ENCODE data around the gene FOXO6.

Gene FOXO6

GRCh38 chr1:41429641-41430035 is 68.4 kb downstream of the FOXO6 start:
- Histone ChIP-seq H3K18ac (ENCODE audit: low read length) (peak overlapping the region; percentile 2), H3K27me3 (ENCODE audit: control insufficient read depth in 3 of 3, insufficient read depth in 3 of 3, low read depth in 1 of 3, low read length in 3 of 3) (peaks cover 0 to 7% (median 0%) of the 10 kb centered on the region in 3 experiments), H3K79me1 (ENCODE audit: low read depth, low read length) (no peaks in the 10 kb centered on the region), H3K23ac (ENCODE audit: low read depth, low read length, poor library complexity) (no peak overlapping the region), H3K4me2 (ENCODE audit: insufficient read depth, low read length, poor library complexity, severe bottlenecking) (no peak overlapping the region), H4K91ac (ENCODE audit: low read depth, low read length, poor library complexity) (no peak overlapping the region), H3K4ac (ENCODE audit: low read length) (no peak overlapping the region), H2BK120ac (ENCODE audit: low read depth, low read length) (no peak overlapping the region), H2AK5ac (ENCODE audit: low read depth, low read length) (no peak overlapping the region), H3K36me3 (replicated peaks in 1 of 2; ENCODE audit: control insufficient read depth in 2 of 2, insufficient read depth in 2 of 2, low read length in 2 of 2) (peaks cover 0 to 3% of the 10 kb centered on the region in 2 donors), H3K14ac (ENCODE audit: low read length) (no peak overlapping the region), H3K4me1 (ENCODE audit: control insufficient read depth in 2 of 2, insufficient read depth in 1 of 2, low read depth in 1 of 2, low read length in 2 of 2) (peaks cover 0 to 5% of the 10 kb centered on the region in 2 donors), H3K9ac (ENCODE audit: low read depth, low read length, poor library complexity) (no peak overlapping the region), H2BK15ac (ENCODE audit: low read length) (no peak overlapping the region), H3K9me3 (replicated peaks in 1 of 2; ENCODE audit: control insufficient read depth in 2 of 2, insufficient read depth in 1 of 2, low read depth in 1 of 2, low read length in 2 of 2) (peaks cover 0 to 3% of the 10 kb centered on the region in 2 donors), H3K27ac (replicated peaks; ENCODE audit: low read length) (no peak overlapping the region), H3K4me3 (ENCODE audit: low read length in 2 of 2) (no peak overlapping the region), H4K8ac (ENCODE audit: low read depth, low read length) (no peak overlapping the region), H2AFZ (ENCODE audit: low read length) (no peak overlapping the region), H2BK12ac (ENCODE audit: low read length) (no peak overlapping the region), H2BK5ac (ENCODE audit: low read length) (no peak overlapping the region)
- no peak for DNase-seq (ENCODE audit: low spot score)
- no CpG with 5 or more reads among the region's 5 CpGs for WGBS, 2 donors (ENCODE audit: extremely low coverage in 2 of 2, insufficient read length in 2 of 2, insufficient replicate concordance in 1 of 2)

GRCh38 chr1:41430069-41430468 is 68.8 kb downstream of the FOXO6 start:
- WGBS, 2 donors (ENCODE audit: extremely low coverage in 2 of 2, insufficient read length in 2 of 2, insufficient replicate concordance in 1 of 2), result no CpG with 5 or more reads among the region's 4 CpGs
- H2BK5ac ChIP-seq (ENCODE audit: low read length), result no peak overlapping the region
- H3K9me3 ChIP-seq (replicated peaks in 1 of 2; ENCODE audit: control insufficient read depth in 2 of 2, insufficient read depth in 1 of 2, low read depth in 1 of 2, low read length in 2 of 2), result no peaks in the 10 kb centered on the region
- no peak overlapping the region for H3K9ac ChIP-seq (ENCODE audit: low read depth, low read length, poor library complexity)
- H3K14ac ChIP-seq (ENCODE audit: low read length), result no peak overlapping the region
- no peak overlapping the region for H2BK120ac ChIP-seq (ENCODE audit: low read depth, low read length)
- DNase-seq (ENCODE audit: low spot score), result no peak
- no peak overlapping the region for H3K27ac ChIP-seq (replicated peaks; ENCODE audit: low read length)
- H2AK5ac ChIP-seq (ENCODE audit: low read depth, low read length), result no peak overlapping the region
- H3K27me3 ChIP-seq (ENCODE audit: control insufficient read depth in 3 of 3, insufficient read depth in 3 of 3, low read depth in 1 of 3, low read length in 3 of 3), result peaks cover 0 to 9% (median 0%) of the 10 kb centered on the region in 3 experiments
- no peak overlapping the region for H4K91ac ChIP-seq (ENCODE audit: low read depth, low read length, poor library complexity)
- no peak overlapping the region for H3K4me3 ChIP-seq (ENCODE audit: low read length in 2 of 2)
- no peaks in the 10 kb centered on the region for H3K36me3 ChIP-seq (replicated peaks in 1 of 2; ENCODE audit: control insufficient read depth in 2 of 2, insufficient read depth in 2 of 2, low read length in 2 of 2)
- peaks cover 0 to 5% of the 10 kb centered on the region in 2 donors for H3K4me1 ChIP-seq (ENCODE audit: control insufficient read depth in 2 of 2, insufficient read depth in 1 of 2, low read depth in 1 of 2, low read length in 2 of 2)
- H3K23ac ChIP-seq (ENCODE audit: low read depth, low read length, poor library complexity), result no peak overlapping the region
- no peak overlapping the region for H3K4ac ChIP-seq (ENCODE audit: low read length)
- H2AFZ ChIP-seq (ENCODE audit: low read length), result no peak overlapping the region
- no peak overlapping the region for H4K8ac ChIP-seq (ENCODE audit: low read depth, low read length)
- H3K79me1 ChIP-seq (ENCODE audit: low read depth, low read length), result no peaks in the 10 kb centered on the region
- H3K18ac ChIP-seq (ENCODE audit: low read length), result no peak overlapping the region
- no peak overlapping the region for H2BK12ac ChIP-seq (ENCODE audit: low read length)
- no peak overlapping the region for H2BK15ac ChIP-seq (ENCODE audit: low read length)
- H3K4me2 ChIP-seq (ENCODE audit: insufficient read depth, low read length, poor library complexity, severe bottlenecking), result no peak overlapping the region

- peaks cover 0 to 10% of the 10 kb centered on the region in 2 donors for H3K4me1 ChIP-seq (ENCODE audit: control insufficient read depth in 2 of 2, insufficient read depth in 1 of 2, low read depth in 1 of 2, low read length in 2 of 2)
- H3K4me3 ChIP-seq (ENCODE audit: low read length in 2 of 2), result no peak overlapping the region
- H2AK5ac ChIP-seq (ENCODE audit: low read depth, low read length), result peak overlapping the region; percentile 20
- H2BK12ac ChIP-seq (ENCODE audit: low read length), result no peak overlapping the region
- H2AFZ ChIP-seq (ENCODE audit: low read length), result no peak overlapping the region
- no peak overlapping the region for H3K9ac ChIP-seq (ENCODE audit: low read depth, low read length, poor library complexity)
- no peak for DNase-seq (ENCODE audit: low spot score)
- H3K4me2 ChIP-seq (ENCODE audit: insufficient read depth, low read length, poor library complexity, severe bottlenecking), result no peak overlapping the region
- H2BK120ac ChIP-seq (ENCODE audit: low read depth, low read length), result no peak overlapping the region
- H3K9me3 ChIP-seq (replicated peaks in 1 of 2; ENCODE audit: control insufficient read depth in 2 of 2, insufficient read depth in 1 of 2, low read depth in 1 of 2, low read length in 2 of 2), result no peaks in the 10 kb centered on the region
- no peak overlapping the region for H2BK5ac ChIP-seq (ENCODE audit: low read length)
- H3K27ac ChIP-seq (replicated peaks; ENCODE audit: low read length), result no peak overlapping the region
- H3K36me3 ChIP-seq (replicated peaks in 1 of 2; ENCODE audit: control insufficient read depth in 2 of 2, insufficient read depth in 2 of 2, low read length in 2 of 2), result no peaks in the 10 kb centered on the region
- WGBS, 2 donors (ENCODE audit: extremely low coverage in 2 of 2, insufficient read length in 2 of 2, insufficient replicate concordance in 1 of 2), result no CpG with 5 or more reads among the region's 4 CpGs
- no peak overlapping the region for H3K18ac ChIP-seq (ENCODE audit: low read length)
- no peak overlapping the region for H3K4ac ChIP-seq (ENCODE audit: low read length)
- H4K8ac ChIP-seq (ENCODE audit: low read depth, low read length), result no peak overlapping the region
- H3K23ac ChIP-seq (ENCODE audit: low read depth, low read length, poor library complexity), result no peak overlapping the region
- peaks cover 0 to 9% (median 0%) of the 10 kb centered on the region in 3 experiments for H3K27me3 ChIP-seq (ENCODE audit: control insufficient read depth in 3 of 3, insufficient read depth in 3 of 3, low read depth in 1 of 3, low read length in 3 of 3)
- H4K91ac ChIP-seq (ENCODE audit: low read depth, low read length, poor library complexity), result no peak overlapping the region
- no peaks in the 10 kb centered on the region for H3K79me1 ChIP-seq (ENCODE audit: low read depth, low read length)
- H3K14ac ChIP-seq (ENCODE audit: low read length), result no peak overlapping the region
- no peak overlapping the region for H2BK15ac ChIP-seq (ENCODE audit: low read length)
Observed at GRCh38 chr1:41430582-41430981, 69.3 kb downstream of the FOXO6 start.

GRCh38 chr1:41431490-41432350 is 70.5 kb downstream of the FOXO6 start:
- Histone ChIP-seq H3K9ac (ENCODE audit: low read depth, low read length, poor library complexity) (no peak overlapping the region), H3K4me2 (ENCODE audit: insufficient read depth, low read length, poor library complexity, severe bottlenecking) (no peak overlapping the region), H3K79me1 (ENCODE audit: low read depth, low read length) (no peaks in the 10 kb centered on the region), H3K27ac (replicated peaks; ENCODE audit: low read length) (no peak overlapping the region), H3K14ac (ENCODE audit: low read length) (no peak overlapping the region), H3K9me3 (replicated peaks in 1 of 2; ENCODE audit: control insufficient read depth in 2 of 2, insufficient read depth in 1 of 2, low read depth in 1 of 2, low read length in 2 of 2) (no peaks in the 10 kb centered on the region), H2AFZ (ENCODE audit: low read length) (no peak overlapping the region), H2BK5ac (ENCODE audit: low read length) (no peak overlapping the region), H3K4me3 (ENCODE audit: low read length in 2 of 2) (no peak overlapping the region), H3K4ac (ENCODE audit: low read length) (no peak overlapping the region), H2AK5ac (ENCODE audit: low read depth, low read length) (peak overlapping the region; percentile 18), H4K8ac (ENCODE audit: low read depth, low read length) (no peak overlapping the region), H2BK12ac (ENCODE audit: low read length) (no peak overlapping the region), H2BK120ac (ENCODE audit: low read depth, low read length) (no peak overlapping the region), H2BK15ac (ENCODE audit: low read length) (peak overlapping the region; percentile 5), H3K36me3 (replicated peaks in 1 of 2; ENCODE audit: control insufficient read depth in 2 of 2, insufficient read depth in 2 of 2, low read length in 2 of 2) (no peaks in the 10 kb centered on the region), H3K4me1 (ENCODE audit: control insufficient read depth in 2 of 2, insufficient read depth in 1 of 2, low read depth in 1 of 2, low read length in 2 of 2) (peaks cover 0 to 16% of the 10 kb centered on the region in 2 donors), H3K27me3 (ENCODE audit: control insufficient read depth in 3 of 3, insufficient read depth in 3 of 3, low read depth in 1 of 3, low read length in 3 of 3) (peaks cover 0 to 19% (median 0%) of the 10 kb centered on the region in 3 experiments), H3K18ac (ENCODE audit: low read length) (peak overlapping the region; percentile 69), H3K23ac (ENCODE audit: low read depth, low read length, poor library complexity) (no peak overlapping the region), H4K91ac (ENCODE audit: low read depth, low read length, poor library complexity) (no peak overlapping the region)
- DNase-seq (ENCODE audit: low spot score), result no peak
- WGBS, 2 donors (ENCODE audit: extremely low coverage in 2 of 2, insufficient read length in 2 of 2, insufficient replicate concordance in 1 of 2), result no CpG with 5 or more reads among the region's 20 CpGs
